Adipocyte (in vitro differentiated cells): ENCODE data around the gene GMPPB.

Experiments
- DNase-seq: peaks from one replicate; pipeline ENCODE4 v3.0.0-alpha.2; 2015; ENCODE audit warnings: low read depth
- H3K27me3 ChIP-seq: replicated peaks from 2 replicates; pipeline ENCODE4 v1.7.0; 2013; ENCODE audit warnings: mild to moderate bottlenecking, low read length, moderate library complexity; ENCODE audit not compliant: control insufficient read depth, insufficient read depth
- H3K36me3 ChIP-seq: 2 replicates; pipeline ENCODE4 v1.7.0; 2013; ENCODE audit warnings: low read length, mild to moderate bottlenecking, moderate library complexity; ENCODE audit not compliant: control insufficient read depth, insufficient read depth, severe bottlenecking
- H3K4me1 ChIP-seq: 2 replicates; pipeline ENCODE4 v1.7.0; 2013; ENCODE audit warnings: mild to moderate bottlenecking, low read length, moderate library complexity; ENCODE audit not compliant: control insufficient read depth, insufficient read depth
- H3K4me3 ChIP-seq: 2 replicates; pipeline ENCODE4 v1.7.0; 2013; ENCODE audit warnings: mild to moderate bottlenecking, low read length, moderate library complexity
- H3K9ac ChIP-seq: 2 replicates; pipeline ENCODE4 v1.7.0; 2013; ENCODE audit warnings: mild to moderate bottlenecking, low read length, moderate library complexity
- H3K9me3 ChIP-seq: 2 replicates; pipeline ENCODE4 v1.7.0; 2013; ENCODE audit warnings: mild to moderate bottlenecking, low read length, moderate library complexity; ENCODE audit not compliant: control insufficient read depth

Gene GMPPB

DNA sequence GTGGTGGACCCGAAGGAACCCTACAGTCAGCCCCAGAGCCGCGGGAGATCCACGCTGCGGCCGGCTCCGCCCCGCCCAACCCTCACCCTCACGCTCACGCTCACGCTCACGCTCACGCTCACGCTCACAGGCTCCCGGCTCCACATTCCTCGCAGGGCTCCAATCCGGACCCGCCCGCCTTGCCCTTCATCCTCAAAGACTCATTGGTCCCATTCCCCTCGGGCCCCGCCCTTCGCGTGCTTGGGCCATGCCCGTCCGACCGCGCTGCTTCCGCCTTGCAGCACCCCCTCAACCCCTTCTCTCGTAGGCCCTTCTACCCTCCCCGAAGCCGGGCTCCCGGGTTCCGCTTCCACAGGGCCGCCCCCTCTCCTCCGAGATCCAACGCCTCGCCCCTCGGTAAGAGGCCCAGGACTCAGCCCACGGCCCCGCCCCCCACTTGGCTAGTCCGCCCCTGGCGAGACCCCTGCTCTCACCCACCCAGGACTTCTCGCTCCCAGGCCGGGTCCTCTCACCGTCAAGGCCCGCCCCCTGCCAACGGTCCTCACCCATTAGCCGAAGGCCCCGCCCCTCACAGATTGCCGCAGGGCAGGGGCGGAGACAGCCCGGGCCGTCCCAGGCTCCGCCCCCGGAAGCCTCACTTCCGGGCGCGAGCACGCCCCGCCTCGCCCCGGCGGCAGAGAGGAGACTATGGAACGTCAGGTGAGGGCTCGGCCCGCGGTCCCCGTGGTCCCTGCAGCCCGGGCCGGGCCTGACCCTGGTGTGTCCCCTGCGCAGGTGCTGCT, 49.8 kb downstream of the GMPPB start, which contains the start of gene APEH:
APEH (plus strand) TSS at position 637 of the 782 bp plus-strand sequence; CDS start at position 688, 51 bp downstream.
- Histone ChIP-seq H3K27me3 (no peaks in the 10 kb centered on the region), H3K36me3 (peaks cover 34% of the 10 kb centered on the region), H3K4me1 (peaks cover 24% of the 10 kb centered on the region), H3K9ac (peak within 1 kb of the TSS; percentile 93), H3K9me3 (no peaks in the 10 kb centered on the region), H3K4me3 (peak within 1 kb of the TSS; percentile 93)
- peak; percentile 99 for DNase-seq

DNA sequence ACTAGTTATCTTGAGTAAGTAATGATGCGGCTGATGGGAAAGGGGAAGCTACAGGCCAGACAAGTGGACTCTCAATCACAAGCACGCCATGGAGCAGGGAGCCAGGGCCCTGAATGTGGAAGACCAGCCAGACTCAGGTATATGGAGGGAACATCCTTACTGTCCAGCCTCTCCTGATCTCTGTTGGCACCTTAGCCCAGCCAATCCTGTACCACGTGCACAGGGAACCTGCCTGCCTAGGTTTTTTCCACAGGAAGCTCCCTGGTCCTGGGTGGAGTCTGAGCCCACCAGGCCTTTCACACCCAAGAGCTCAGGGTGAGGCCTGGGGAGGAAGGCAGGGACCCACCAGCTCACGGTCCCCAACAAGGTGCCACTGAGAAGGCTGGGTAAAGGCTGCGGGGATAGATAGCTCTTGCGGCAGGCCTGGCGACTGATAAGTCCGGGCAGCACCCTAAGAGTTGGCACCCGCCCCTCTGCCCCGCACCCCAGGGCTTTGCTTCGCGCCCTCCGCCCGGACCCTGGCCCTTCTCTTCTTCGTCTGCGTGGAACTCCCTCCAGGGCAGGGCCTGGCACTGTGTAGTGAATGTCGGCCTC, 50.5 kb downstream of the GMPPB start:
- Histone ChIP-seq H3K9ac (peak overlapping the region; percentile 93), H3K4me1 (peaks cover 29% of the 10 kb centered on the region), H3K36me3 (peaks cover 28% of the 10 kb centered on the region), H3K9me3 (no peaks in the 10 kb centered on the region), H3K4me3 (peak overlapping the region; percentile 93), H3K27me3 (no peaks in the 10 kb centered on the region)
- DNase-seq = no peak

DNA sequence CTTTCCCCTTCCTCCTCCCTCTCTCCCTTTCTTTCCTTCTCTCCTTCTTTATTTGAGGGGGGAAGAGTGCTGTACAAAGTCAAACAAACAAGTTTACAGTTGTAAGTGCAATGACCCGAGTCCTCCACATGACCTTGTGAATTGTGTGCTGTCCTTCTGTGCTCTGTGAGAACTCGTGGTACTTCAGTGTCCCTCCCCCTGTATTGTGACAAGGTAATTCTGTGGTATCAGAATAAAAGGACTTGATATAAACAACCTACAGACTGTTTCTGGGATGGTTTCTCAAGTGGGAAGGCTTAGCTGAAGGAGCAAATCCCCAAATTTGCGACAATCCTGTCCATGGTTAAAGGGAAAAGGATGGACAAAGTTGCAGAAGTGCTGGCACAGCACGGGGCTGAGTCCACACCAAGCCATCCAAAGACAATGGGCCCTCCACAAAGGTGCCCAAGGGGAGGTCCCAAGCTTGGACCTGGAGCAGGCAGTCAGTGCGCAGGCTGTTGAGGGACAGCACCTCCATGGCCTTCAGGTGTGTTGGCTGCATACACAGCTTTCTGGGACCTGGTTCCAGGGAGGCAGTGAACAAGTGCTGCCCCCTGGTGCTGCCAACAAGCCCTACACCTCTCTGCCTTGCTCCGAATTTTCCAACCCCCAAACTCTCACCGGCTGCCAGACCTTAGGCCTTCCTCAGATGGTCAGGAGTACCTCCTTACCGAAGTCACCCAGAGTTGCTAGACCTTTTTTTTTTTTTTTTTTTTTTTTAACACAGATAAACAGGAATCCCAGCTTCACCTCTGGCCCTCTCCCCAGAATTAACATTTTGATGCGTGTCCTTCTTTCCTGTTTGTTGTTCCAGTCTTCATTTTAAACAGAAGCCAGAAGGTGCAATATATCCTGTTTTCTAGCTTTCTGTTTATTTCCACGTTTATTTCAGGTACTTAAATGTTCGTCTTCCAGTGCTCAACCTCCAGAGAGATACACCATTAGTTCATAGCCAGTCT, 52.2 kb downstream of the GMPPB start:
- H3K27me3 ChIP-seq = peaks cover 8% of the 10 kb centered on the region
- H3K9me3 ChIP-seq = no peaks in the 10 kb centered on the region
- no peak overlapping the region for H3K4me3 ChIP-seq
- H3K9ac ChIP-seq = no peak overlapping the region
- DNase-seq = peak; percentile 85
- peaks cover 38% of the 10 kb centered on the region for H3K4me1 ChIP-seq
- peaks cover 11% of the 10 kb centered on the region for H3K36me3 ChIP-seq

DNA sequence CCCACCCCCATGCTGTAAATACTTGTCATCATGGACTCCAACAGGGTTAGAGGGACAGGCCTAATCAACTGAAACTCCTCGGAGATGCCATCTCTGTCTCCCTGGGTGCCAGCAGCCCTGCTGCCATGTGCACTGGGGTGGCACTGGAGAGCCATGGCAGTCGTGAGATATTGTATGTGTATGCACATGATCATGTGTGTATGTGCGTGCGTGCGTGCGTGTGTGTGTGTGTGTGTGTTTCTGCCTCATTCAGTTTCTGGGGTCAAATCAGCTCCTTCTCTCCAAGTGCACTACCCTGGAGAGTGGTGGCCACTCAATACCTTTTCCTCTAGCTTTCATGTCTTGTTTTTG, 52.8 kb downstream of the GMPPB start:
- no peak for DNase-seq
- Histone ChIP-seq H3K4me3 (no peak overlapping the region), H3K9me3 (no peaks in the 10 kb centered on the region), H3K27me3 (peaks cover 8% of the 10 kb centered on the region), H3K9ac (no peak overlapping the region), H3K4me1 (peaks cover 38% of the 10 kb centered on the region), H3K36me3 (peaks cover 4% of the 10 kb centered on the region)
